Fibroblast of lung (primary cell): Measurements from ENCODE around the gene GINM1. TPM values are rescaled to one million over a fixed set of nuclear protein-coding genes. Genes with fewer than 3 reads are reported as not detected.

Source experiments
- DNase-seq, 2 donors: peaks; one replicate each; pipeline versions ENCODE4 v3.0.0 to v3.0.0-alpha.2; 2010; ENCODE audit warnings: low read depth in 2 of 2
- H2AFZ ChIP-seq: 2 replicates; pipeline ENCODE4 v1.5.1; 2012; ENCODE audit warnings: low read length, control low read depth, inconsistent platforms
- H3K27ac ChIP-seq: 2 replicates; pipeline ENCODE4 v1.5.1; 2011; ENCODE audit warnings: low read length, control low read depth; ENCODE audit not compliant: insufficient read depth
- H3K27me3 ChIP-seq: 2 replicates; pipeline ENCODE4 v1.5.1; 2011; ENCODE audit warnings: mild to moderate bottlenecking, low read length; ENCODE audit not compliant: control insufficient read depth, insufficient read depth
- H3K36me3 ChIP-seq: 2 replicates; pipeline ENCODE4 v1.5.1; 2011; ENCODE audit warnings: low read length; ENCODE audit not compliant: control insufficient read depth, insufficient read depth
- H3K4me1 ChIP-seq: 2 replicates; pipeline ENCODE4 v1.5.1; 2011; ENCODE audit warnings: low read length; ENCODE audit not compliant: control insufficient read depth, insufficient read depth; ENCODE audit errors: extremely low read depth
- H3K4me2 ChIP-seq: 2 replicates; pipeline ENCODE4 v1.5.1; 2011; ENCODE audit warnings: low read length, control low read depth; ENCODE audit not compliant: insufficient read depth; ENCODE audit errors: extremely low read depth
- H3K4me3 ChIP-seq, 4 experiments: fragments of 200-600 bp in 1 of 4; sonication (generic) in 1 of 4; replicated peaks in 1 of 4; 2 replicates each; pipeline ENCODE4 v1.5.1; 2011 to 2016; ENCODE audit warnings: low read length in 4 of 4, low read depth in 3 of 4, mild to moderate bottlenecking in 3 of 4, control low read depth in 2 of 4, inconsistent platforms in 1 of 4, mixed read lengths in 1 of 4; ENCODE audit not compliant: insufficient read depth in 1 of 4; ENCODE audit errors: control extremely low read depth in 1 of 4
- H3K79me2 ChIP-seq: 2 replicates; pipeline ENCODE4 v1.5.1; 2012; ENCODE audit warnings: mild to moderate bottlenecking, low read length, inconsistent platforms; ENCODE audit not compliant: control insufficient read depth, insufficient read depth
- H3K9ac ChIP-seq: 2 replicates; pipeline ENCODE4 v1.5.1; 2011; ENCODE audit warnings: mild to moderate bottlenecking, low read length, control low read depth; ENCODE audit not compliant: insufficient read depth
- H3K9me3 ChIP-seq: 2 replicates; pipeline ENCODE4 v1.5.1; 2012; ENCODE audit warnings: low read depth, low read length; ENCODE audit not compliant: control insufficient read depth, insufficient read depth
- H4K20me1 ChIP-seq: 2 replicates; pipeline ENCODE4 v1.5.1; 2011; ENCODE audit warnings: low read length; ENCODE audit not compliant: control insufficient read depth, insufficient read depth; ENCODE audit errors: extremely low read depth
- CTCF ChIP-seq, 2 donors: IDR thresholded peaks in 1 of 2; conservative IDR thresholded peaks in 1 of 2; 1 replicate in 1 of 2; 2 replicates in 1 of 2; pipeline ENCODE4 v1.5.1; 2011 to 2012; ENCODE audit warnings: low read length in 2 of 2, control low read depth in 1 of 2, inconsistent platforms in 1 of 2, low read depth in 1 of 2, mild to moderate bottlenecking in 1 of 2
- EZH2 ChIP-seq: IDR thresholded peaks from 2 replicates; pipeline ENCODE4 v1.5.1; 2012; ENCODE audit warnings: low read length, control low read depth, mild to moderate bottlenecking; ENCODE audit errors: missing control alignments
- polyA plus RNA-seq, 2 donors: library from polyadenylated mRNA; depleted of rRNA in 1 of 2; stranded (reverse) in 1 of 2; unstranded in 1 of 2; fragments of >200 nt; gene quantifications; 2 replicates each; pipeline ENCODE4 v1.2.1, GENCODE V29; 2011 to 2012; ENCODE audit warnings: missing spikeins in 1 of 2
- total RNA-seq: library from RNA; depleted of rRNA; stranded (reverse); fragments of >200 nt; gene quantifications from 2 replicates; pipeline ENCODE4 v1.2.1, GENCODE V29; 2014

GINM1 gene
- total and polyA plus RNA-seq, 2 donors (not counting 1 experiment from before 2014, with no cell fraction given), result 53.8 to 91.1 TPM

- H4K20me1 ChIP-seq, result no peaks in the 10 kb centered on the region
- H3K9me3 ChIP-seq, result no peaks in the 10 kb centered on the region
- TF ChIP-seq EZH2, result no peak
- H3K4me1 ChIP-seq, result peaks cover 8% of the 10 kb centered on the region
- peaks cover 18% of the 10 kb centered on the region for H3K79me2 ChIP-seq
- DNase-seq, result no peak
- no peak overlapping the region for H2AFZ ChIP-seq
- H3K36me3 ChIP-seq, result no peaks in the 10 kb centered on the region
- no peak overlapping the region for H3K27ac ChIP-seq
- H3K4me3 ChIP-seq, result no peak overlapping the region
- no peak overlapping the region for H3K9ac ChIP-seq
- no peak overlapping the region for H3K4me2 ChIP-seq
- H3K27me3 ChIP-seq, result no peaks in the 10 kb centered on the region
Observed at GRCh38 chr6:149567945-149568585, 1.9 kb downstream of the GINM1 start.

- no peak overlapping the region for H3K4me2 ChIP-seq
- H4K20me1 ChIP-seq, result no peaks in the 10 kb centered on the region
- H3K27me3 ChIP-seq, result no peaks in the 10 kb centered on the region
- H3K9ac ChIP-seq, result no peak overlapping the region
- H3K9me3 ChIP-seq, result no peaks in the 10 kb centered on the region
- H3K36me3 ChIP-seq, result peaks cover 3% of the 10 kb centered on the region
- no peaks in the 10 kb centered on the region for H3K4me1 ChIP-seq
- TF ChIP-seq CTCF (conservative IDR thresholded peaks at IDR 0.05 in 1 of 2, IDR thresholded peaks at IDR 0.05 in 1 of 2; ENCODE audit: low read depth in 1 of 2, low read length in 2 of 2) (no peak), EZH2 (no peak)
- H3K27ac ChIP-seq, result no peak overlapping the region
- no peak overlapping the region for H2AFZ ChIP-seq
- H3K79me2 ChIP-seq, result no peaks in the 10 kb centered on the region
- H3K4me3 ChIP-seq, result no peak overlapping the region
- DNase-seq, result no peak
Observed at GRCh38 chr6:149580880-149581279, 14.7 kb downstream of the GINM1 start.

- TF ChIP-seq CTCF (conservative IDR thresholded peaks at IDR 0.05 in 1 of 2, IDR thresholded peaks at IDR 0.05 in 1 of 2; ENCODE audit: low read depth in 1 of 2, low read length in 2 of 2) (no peak), EZH2 (no peak)
- Histone ChIP-seq H3K27me3 (no peaks in the 10 kb centered on the region), H3K9me3 (no peaks in the 10 kb centered on the region), H3K4me1 (no peaks in the 10 kb centered on the region), H3K27ac (no peak overlapping the region), H3K9ac (no peak overlapping the region), H3K4me3 (no peak overlapping the region), H4K20me1 (no peaks in the 10 kb centered on the region), H3K36me3 (peaks cover 3% of the 10 kb centered on the region), H3K79me2 (no peaks in the 10 kb centered on the region), H2AFZ (no peak overlapping the region), H3K4me2 (no peak overlapping the region)
- no peak for DNase-seq
Observed at GRCh38 chr6:149581349-149581748, 15.2 kb downstream of the GINM1 start.
